Measurements from ENCODE around the gene SDF2.

The SDF2 gene

DNA sequence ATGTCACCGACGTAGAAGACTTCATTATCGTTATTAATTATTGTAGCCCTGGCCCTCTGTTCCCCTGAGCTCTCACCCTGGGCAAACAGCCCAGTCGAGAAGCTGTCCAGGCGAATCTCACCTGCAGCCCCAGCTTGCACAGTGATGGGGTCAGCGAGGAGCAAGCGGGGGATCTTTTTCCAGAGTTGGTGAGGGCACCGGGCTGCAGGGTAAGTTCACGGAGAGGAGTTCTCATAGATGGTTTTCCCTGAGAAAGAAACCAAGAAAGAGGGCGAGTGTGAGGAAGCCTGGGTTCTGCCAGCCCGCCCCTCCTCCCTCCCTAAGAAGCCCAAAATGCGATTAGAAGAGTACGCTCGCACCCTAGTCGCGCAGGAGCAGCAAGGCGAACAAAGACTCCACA is 63.3 kb downstream of the SDF2 start:
- no peak for DNase-seq (ENCODE audit: low spot score)
- in situ Hi-C loops (cut with MboI; ENCODE audit: low pct_unique_long_range_greater_than_20kb, low sequenced_read_pairs, unreplicated experiment) = no loop called here
- TF ChIP-seq, protein P1, sequence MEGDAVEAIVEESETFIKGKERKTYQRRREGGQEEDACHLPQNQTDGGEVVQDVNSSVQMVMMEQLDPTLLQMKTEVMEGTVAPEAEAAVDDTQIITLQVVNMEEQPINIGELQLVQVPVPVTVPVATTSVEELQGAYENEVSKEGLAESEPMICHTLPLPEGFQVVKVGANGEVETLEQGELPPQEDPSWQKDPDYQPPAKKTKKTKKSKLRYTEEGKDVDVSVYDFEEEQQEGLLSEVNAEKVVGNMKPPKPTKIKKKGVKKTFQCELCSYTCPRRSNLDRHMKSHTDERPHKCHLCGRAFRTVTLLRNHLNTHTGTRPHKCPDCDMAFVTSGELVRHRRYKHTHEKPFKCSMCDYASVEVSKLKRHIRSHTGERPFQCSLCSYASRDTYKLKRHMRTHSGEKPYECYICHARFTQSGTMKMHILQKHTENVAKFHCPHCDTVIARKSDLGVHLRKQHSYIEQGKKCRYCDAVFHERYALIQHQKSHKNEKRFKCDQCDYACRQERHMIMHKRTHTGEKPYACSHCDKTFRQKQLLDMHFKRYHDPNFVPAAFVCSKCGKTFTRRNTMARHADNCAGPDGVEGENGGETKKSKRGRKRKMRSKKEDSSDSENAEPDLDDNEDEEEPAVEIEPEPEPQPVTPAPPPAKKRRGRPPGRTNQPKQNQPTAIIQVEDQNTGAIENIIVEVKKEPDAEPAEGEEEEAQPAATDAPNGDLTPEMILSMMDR (IDR thresholded peaks at IDR 0.05; ENCODE audit: extremely low read depth, insufficient read depth, missing control alignments) = no peak

Data from GM13977 (cell line).